ENCODE data around the gene FABP2. TPM values are rescaled to one million over a fixed set of nuclear protein-coding genes. Genes with fewer than 3 reads are reported as not detected.

The FABP2 gene
- total and polyA plus RNA-seq, 2 experiments from 2014 or later = not detected

DNA sequence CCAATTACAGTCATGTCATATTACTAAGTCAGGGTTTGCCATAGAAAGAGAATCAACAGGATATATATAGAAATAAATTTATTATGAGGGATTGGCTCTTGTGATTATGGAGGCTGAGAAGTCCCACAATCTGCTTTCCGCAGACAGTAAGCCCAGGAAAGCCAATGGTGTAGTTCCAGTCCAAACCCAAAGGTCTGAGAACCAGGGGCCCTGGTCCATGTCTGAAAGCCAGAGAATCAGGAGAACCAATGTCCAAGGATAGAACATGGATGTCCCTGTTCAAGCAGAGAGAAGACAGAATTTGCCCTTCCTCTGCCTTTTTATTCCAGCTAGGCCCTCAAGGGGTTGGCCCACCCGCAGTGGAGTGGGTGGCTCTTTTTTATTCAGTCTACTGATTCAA is 25.6 kb downstream of the FABP2 start:
- peaks cover 11% of the 10 kb centered on the region; the same call in 1 of the 2 replicates for H3K4me1 ChIP-seq (ENCODE audit: insufficient read depth)
- Mint-ChIP-seq H3K27me3 (ENCODE audit: insufficient read depth, low read depth, poor library complexity) (peaks cover 16% of the 10 kb centered on the region), H3K27ac (no peak overlapping the region), H3K4me1 (peaks cover 15% of the 10 kb centered on the region), H3K36me3 (ENCODE audit: low read depth) (peaks cover 34% of the 10 kb centered on the region), H3K9me3 (no peaks in the 10 kb centered on the region), H3K4me3 (no peak overlapping the region)
- H4K20me1 ChIP-seq (replicated peaks; ENCODE audit: insufficient read depth) = no peaks in the 10 kb centered on the region
- no peaks in the 10 kb centered on the region for H3K36me3 ChIP-seq (ENCODE audit: insufficient read depth)
- no peak overlapping the region for H3K27ac ChIP-seq (ENCODE audit: low read depth)
- no peaks in the 10 kb centered on the region for H3F3A ChIP-seq (replicated peaks; ENCODE audit: low read depth)
- no peak overlapping the region for H3K4me2 ChIP-seq
- H2AFZ ChIP-seq = no peak overlapping the region
- ATAC-seq (no peak), DNase-seq (ENCODE audit: low spot score) (no peak)
- TF ChIP-seq CREB1 (CRISPR knock-in tag; IDR thresholded peaks at IDR 0.05; ENCODE audit: low read depth) (no peak), ZNF331 (CRISPR knock-in tag; IDR thresholded peaks at IDR 0.05; ENCODE audit: low read depth) (no peak), STAT1 (IDR thresholded peaks at IDR 0.05; ENCODE audit: unreplicated experiment) (no peak), JUNB (IDR thresholded peaks at IDR 0.05; ENCODE audit: unreplicated experiment) (no peak), EZH2phosphoT487 (IDR thresholded peaks at IDR 0.05; ENCODE audit: unreplicated experiment) (no peak), EZH2 (IDR thresholded peaks at IDR 0.05; ENCODE audit: low read depth, unreplicated experiment) (no peak)
- TF ChIP-seq, protein P1, sequence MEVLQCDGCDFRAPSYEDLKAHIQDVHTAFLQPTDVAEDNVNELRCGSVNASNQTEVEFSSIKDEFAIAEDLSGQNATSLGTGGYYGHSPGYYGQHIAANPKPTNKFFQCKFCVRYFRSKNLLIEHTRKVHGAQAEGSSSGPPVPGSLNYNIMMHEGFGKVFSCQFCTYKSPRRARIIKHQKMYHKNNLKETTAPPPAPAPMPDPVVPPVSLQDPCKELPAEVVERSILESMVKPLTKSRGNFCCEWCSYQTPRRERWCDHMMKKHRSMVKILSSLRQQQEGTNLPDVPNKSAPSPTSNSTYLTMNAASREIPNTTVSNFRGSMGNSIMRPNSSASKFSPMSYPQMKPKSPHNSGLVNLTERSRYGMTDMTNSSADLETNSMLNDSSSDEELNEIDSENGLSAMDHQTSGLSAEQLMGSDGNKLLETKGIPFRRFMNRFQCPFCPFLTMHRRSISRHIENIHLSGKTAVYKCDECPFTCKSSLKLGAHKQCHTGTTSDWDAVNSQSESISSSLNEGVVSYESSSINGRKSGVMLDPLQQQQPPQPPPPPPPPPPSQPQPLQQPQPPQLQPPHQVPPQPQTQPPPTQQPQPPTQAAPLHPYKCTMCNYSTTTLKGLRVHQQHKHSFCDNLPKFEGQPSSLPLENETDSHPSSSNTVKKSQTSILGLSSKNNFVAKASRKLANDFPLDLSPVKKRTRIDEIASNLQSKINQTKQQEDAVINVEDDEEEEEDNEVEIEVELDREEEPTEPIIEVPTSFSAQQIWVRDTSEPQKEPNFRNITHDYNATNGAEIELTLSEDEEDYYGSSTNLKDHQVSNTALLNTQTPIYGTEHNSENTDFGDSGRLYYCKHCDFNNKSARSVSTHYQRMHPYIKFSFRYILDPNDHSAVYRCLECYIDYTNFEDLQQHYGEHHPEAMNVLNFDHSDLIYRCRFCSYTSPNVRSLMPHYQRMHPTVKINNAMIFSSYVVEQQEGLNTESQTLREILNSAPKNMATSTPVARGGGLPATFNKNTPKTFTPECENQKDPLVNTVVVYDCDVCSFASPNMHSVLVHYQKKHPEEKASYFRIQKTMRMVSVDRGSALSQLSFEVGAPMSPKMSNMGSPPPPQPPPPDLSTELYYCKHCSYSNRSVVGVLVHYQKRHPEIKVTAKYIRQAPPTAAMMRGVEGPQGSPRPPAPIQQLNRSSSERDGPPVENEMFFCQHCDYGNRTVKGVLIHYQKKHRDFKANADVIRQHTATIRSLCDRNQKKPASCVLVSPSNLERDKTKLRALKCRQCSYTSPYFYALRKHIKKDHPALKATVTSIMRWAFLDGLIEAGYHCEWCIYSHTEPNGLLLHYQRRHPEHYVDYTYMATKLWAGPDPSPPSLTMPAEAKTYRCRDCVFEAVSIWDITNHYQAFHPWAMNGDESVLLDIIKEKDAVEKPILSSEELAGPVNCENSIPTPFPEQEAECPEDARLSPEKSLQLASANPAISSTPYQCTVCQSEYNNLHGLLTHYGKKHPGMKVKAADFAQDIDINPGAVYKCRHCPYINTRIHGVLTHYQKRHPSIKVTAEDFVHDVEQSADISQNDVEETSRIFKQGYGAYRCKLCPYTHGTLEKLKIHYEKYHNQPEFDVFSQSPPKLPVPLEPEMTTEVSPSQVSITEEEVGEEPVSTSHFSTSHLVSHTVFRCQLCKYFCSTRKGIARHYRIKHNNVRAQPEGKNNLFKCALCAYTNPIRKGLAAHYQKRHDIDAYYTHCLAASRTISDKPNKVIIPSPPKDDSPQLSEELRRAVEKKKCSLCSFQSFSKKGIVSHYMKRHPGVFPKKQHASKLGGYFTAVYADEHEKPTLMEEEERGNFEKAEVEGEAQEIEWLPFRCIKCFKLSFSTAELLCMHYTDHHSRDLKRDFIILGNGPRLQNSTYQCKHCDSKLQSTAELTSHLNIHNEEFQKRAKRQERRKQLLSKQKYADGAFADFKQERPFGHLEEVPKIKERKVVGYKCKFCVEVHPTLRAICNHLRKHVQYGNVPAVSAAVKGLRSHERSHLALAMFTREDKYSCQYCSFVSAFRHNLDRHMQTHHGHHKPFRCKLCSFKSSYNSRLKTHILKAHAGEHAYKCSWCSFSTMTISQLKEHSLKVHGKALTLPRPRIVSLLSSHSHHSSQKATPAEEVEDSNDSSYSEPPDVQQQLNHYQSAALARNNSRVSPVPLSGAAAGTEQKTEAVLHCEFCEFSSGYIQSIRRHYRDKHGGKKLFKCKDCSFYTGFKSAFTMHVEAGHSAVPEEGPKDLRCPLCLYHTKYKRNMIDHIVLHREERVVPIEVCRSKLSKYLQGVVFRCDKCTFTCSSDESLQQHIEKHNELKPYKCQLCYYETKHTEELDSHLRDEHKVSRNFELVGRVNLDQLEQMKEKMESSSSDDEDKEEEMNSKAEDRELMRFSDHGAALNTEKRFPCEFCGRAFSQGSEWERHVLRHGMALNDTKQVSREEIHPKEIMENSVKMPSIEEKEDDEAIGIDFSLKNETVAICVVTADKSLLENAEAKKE (CRISPR knock-in tag; IDR thresholded peaks at IDR 0.05) = no peak
- TF ChIP-seq, protein P2, sequence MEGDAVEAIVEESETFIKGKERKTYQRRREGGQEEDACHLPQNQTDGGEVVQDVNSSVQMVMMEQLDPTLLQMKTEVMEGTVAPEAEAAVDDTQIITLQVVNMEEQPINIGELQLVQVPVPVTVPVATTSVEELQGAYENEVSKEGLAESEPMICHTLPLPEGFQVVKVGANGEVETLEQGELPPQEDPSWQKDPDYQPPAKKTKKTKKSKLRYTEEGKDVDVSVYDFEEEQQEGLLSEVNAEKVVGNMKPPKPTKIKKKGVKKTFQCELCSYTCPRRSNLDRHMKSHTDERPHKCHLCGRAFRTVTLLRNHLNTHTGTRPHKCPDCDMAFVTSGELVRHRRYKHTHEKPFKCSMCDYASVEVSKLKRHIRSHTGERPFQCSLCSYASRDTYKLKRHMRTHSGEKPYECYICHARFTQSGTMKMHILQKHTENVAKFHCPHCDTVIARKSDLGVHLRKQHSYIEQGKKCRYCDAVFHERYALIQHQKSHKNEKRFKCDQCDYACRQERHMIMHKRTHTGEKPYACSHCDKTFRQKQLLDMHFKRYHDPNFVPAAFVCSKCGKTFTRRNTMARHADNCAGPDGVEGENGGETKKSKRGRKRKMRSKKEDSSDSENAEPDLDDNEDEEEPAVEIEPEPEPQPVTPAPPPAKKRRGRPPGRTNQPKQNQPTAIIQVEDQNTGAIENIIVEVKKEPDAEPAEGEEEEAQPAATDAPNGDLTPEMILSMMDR (conservative IDR thresholded peaks at IDR 0.05; ENCODE audit: low read depth in 2 of 2) = no peak
- TF ChIP-seq, protein P3, sequence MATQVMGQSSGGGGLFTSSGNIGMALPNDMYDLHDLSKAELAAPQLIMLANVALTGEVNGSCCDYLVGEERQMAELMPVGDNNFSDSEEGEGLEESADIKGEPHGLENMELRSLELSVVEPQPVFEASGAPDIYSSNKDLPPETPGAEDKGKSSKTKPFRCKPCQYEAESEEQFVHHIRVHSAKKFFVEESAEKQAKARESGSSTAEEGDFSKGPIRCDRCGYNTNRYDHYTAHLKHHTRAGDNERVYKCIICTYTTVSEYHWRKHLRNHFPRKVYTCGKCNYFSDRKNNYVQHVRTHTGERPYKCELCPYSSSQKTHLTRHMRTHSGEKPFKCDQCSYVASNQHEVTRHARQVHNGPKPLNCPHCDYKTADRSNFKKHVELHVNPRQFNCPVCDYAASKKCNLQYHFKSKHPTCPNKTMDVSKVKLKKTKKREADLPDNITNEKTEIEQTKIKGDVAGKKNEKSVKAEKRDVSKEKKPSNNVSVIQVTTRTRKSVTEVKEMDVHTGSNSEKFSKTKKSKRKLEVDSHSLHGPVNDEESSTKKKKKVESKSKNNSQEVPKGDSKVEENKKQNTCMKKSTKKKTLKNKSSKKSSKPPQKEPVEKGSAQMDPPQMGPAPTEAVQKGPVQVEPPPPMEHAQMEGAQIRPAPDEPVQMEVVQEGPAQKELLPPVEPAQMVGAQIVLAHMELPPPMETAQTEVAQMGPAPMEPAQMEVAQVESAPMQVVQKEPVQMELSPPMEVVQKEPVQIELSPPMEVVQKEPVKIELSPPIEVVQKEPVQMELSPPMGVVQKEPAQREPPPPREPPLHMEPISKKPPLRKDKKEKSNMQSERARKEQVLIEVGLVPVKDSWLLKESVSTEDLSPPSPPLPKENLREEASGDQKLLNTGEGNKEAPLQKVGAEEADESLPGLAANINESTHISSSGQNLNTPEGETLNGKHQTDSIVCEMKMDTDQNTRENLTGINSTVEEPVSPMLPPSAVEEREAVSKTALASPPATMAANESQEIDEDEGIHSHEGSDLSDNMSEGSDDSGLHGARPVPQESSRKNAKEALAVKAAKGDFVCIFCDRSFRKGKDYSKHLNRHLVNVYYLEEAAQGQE (IDR thresholded peaks at IDR 0.05; ENCODE audit: unreplicated experiment) = no peak
- no peaks in the 10 kb centered on the region for H3K9me2 ChIP-seq (ENCODE audit: insufficient read depth)
- no peak overlapping the region for H3K4me3 ChIP-seq
- H3K79me2 ChIP-seq (replicated peaks; ENCODE audit: insufficient read depth) = peaks cover 20% of the 10 kb centered on the region
- no peaks in the 10 kb centered on the region for H3K27me3 ChIP-seq (ENCODE audit: insufficient read depth)
